Measurements from ENCODE around the gene DLX2.

- TF ChIP-seq CTCF (IDR thresholded peaks at IDR 0.05) = no peak
- no peak for TF ChIP-seq POLR2AphosphoS5 (IDR thresholded peaks at IDR 0.05)
Observed at GRCh38 chr2:172098287-172098649, 4.4 kb downstream of the DLX2 start.

All from sigmoid colon (tissue), 4 donors.